HCT116 (cell line): ENCODE measurements around the gene TAS2R41.

Experiments used
- EGR1 ChIP-seq: IDR thresholded peaks from 2 replicates; pipeline ENCODE4 v1.6.1; 2012; ENCODE audit warnings: low read depth
- POLR2A ChIP-seq: IDR thresholded peaks from 2 replicates; pipeline ENCODE4 v1.7.0; 2011; ENCODE audit warnings: borderline replicate concordance; ENCODE audit not compliant: insufficient read depth, insufficient read length; ENCODE audit errors: extremely low read depth
- RAD21 ChIP-seq: IDR thresholded peaks from 2 replicates; pipeline ENCODE4 v1.6.1; 2012; ENCODE audit warnings: low read depth, mild to moderate bottlenecking
- SIN3A ChIP-seq: IDR thresholded peaks from 2 replicates; pipeline ENCODE4 v1.6.1; 2012; ENCODE audit warnings: low read depth
- ZBTB33 ChIP-seq: IDR thresholded peaks from 2 replicates; pipeline ENCODE4 v1.6.1; 2011; ENCODE audit warnings: mild to moderate bottlenecking, low read length, moderate library complexity; ENCODE audit not compliant: insufficient replicate concordance; ENCODE audit errors: extremely low read depth
- ZFX ChIP-seq: fragments of 450-650 bp; IDR thresholded peaks from 2 replicates; pipeline ENCODE4 v1.6.1; 2017
- TF ChIP-seq, protein P1 (sequence below), 3 experiments: fragments of 200-600 bp in 1 of 3; sonication (generic) in 1 of 3; IDR thresholded peaks in 2 of 3; conservative IDR thresholded peaks in 1 of 3; 2 replicates each; pipeline ENCODE4 v1.5.1; 2012 to 2017; ENCODE audit warnings: low read depth in 2 of 3, low read length in 2 of 3, antibody characterized with exemption in 1 of 3, borderline replicate concordance in 1 of 3, control low read depth in 1 of 3, mild to moderate bottlenecking in 1 of 3, mixed read lengths in 1 of 3, mixed run types in 1 of 3, moderate library complexity in 1 of 3; ENCODE audit not compliant: insufficient read depth in 1 of 3
- TF ChIP-seq, protein P2 (sequence below): IDR thresholded peaks from 2 replicates; pipeline ENCODE4 v1.6.1; 2012; ENCODE audit warnings: low read depth

DNA sequence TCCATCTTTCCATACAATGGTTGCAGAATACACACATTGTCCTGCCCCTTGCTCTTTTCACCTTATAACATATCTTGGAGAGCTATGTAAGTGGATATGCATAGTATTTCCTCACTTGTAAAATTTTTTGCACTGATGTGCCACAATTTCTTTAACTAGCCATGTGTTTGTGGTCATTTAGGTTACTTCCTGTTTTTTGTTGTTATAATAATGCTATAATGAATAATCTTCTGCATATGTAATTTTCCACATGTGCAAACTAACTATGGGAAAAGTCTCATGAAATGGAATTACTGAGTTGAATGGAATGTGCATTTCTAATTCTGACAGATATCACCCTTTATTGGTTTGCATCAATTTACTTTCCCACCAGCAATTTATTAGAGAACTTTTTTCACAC lies 2.8 kb downstream of the TAS2R41 start:
- TF ChIP-seq, protein P1, sequence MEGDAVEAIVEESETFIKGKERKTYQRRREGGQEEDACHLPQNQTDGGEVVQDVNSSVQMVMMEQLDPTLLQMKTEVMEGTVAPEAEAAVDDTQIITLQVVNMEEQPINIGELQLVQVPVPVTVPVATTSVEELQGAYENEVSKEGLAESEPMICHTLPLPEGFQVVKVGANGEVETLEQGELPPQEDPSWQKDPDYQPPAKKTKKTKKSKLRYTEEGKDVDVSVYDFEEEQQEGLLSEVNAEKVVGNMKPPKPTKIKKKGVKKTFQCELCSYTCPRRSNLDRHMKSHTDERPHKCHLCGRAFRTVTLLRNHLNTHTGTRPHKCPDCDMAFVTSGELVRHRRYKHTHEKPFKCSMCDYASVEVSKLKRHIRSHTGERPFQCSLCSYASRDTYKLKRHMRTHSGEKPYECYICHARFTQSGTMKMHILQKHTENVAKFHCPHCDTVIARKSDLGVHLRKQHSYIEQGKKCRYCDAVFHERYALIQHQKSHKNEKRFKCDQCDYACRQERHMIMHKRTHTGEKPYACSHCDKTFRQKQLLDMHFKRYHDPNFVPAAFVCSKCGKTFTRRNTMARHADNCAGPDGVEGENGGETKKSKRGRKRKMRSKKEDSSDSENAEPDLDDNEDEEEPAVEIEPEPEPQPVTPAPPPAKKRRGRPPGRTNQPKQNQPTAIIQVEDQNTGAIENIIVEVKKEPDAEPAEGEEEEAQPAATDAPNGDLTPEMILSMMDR (IDR thresholded peaks at IDR 0.05 in 2 of 3, conservative IDR thresholded peaks at IDR 0.05 in 1 of 3; ENCODE audit: borderline replicate concordance in 1 of 3, insufficient read depth in 1 of 3, low read depth in 2 of 3, low read length in 2 of 3) = no peak
- TF ChIP-seq ZFX (no peak), POLR2A (no peak), ZBTB33 (no peak), EGR1 (no peak), SIN3A (no peak), RAD21 (no peak)
- TF ChIP-seq, protein P2, sequence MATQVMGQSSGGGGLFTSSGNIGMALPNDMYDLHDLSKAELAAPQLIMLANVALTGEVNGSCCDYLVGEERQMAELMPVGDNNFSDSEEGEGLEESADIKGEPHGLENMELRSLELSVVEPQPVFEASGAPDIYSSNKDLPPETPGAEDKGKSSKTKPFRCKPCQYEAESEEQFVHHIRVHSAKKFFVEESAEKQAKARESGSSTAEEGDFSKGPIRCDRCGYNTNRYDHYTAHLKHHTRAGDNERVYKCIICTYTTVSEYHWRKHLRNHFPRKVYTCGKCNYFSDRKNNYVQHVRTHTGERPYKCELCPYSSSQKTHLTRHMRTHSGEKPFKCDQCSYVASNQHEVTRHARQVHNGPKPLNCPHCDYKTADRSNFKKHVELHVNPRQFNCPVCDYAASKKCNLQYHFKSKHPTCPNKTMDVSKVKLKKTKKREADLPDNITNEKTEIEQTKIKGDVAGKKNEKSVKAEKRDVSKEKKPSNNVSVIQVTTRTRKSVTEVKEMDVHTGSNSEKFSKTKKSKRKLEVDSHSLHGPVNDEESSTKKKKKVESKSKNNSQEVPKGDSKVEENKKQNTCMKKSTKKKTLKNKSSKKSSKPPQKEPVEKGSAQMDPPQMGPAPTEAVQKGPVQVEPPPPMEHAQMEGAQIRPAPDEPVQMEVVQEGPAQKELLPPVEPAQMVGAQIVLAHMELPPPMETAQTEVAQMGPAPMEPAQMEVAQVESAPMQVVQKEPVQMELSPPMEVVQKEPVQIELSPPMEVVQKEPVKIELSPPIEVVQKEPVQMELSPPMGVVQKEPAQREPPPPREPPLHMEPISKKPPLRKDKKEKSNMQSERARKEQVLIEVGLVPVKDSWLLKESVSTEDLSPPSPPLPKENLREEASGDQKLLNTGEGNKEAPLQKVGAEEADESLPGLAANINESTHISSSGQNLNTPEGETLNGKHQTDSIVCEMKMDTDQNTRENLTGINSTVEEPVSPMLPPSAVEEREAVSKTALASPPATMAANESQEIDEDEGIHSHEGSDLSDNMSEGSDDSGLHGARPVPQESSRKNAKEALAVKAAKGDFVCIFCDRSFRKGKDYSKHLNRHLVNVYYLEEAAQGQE = no peak
